Trophoblast cell (in vitro differentiated cells and primary cell): ENCODE measurements around the gene OR2A1. TPM values are rescaled to one million over a fixed set of nuclear protein-coding genes. Genes with fewer than 3 reads are reported as not detected.
"Not testable (repeated sequence)": the region's sequence is repeated elsewhere in the genome, so short reads cannot be mapped to it uniquely, and the experiment has no call there.

ENCODE experiments used
- DNase-seq, 2 donors: peaks; one replicate each; pipeline ENCODE4 v3.0.0-alpha.2; 2016
- H2AFZ ChIP-seq: 2 replicates; pipeline ENCODE4 v1.6.1; 2013; ENCODE audit warnings: low read length, moderate library complexity, mild to moderate bottlenecking; ENCODE audit not compliant: insufficient read depth, poor library complexity
- H2AK5ac ChIP-seq: 2 replicates; pipeline ENCODE4 v1.6.1; 2013; ENCODE audit warnings: mild to moderate bottlenecking, low read length
- H2BK120ac ChIP-seq: 2 replicates; pipeline ENCODE4 v1.6.1; 2013; ENCODE audit warnings: low read length, mild to moderate bottlenecking, moderate library complexity; ENCODE audit not compliant: insufficient read depth, poor library complexity
- H2BK12ac ChIP-seq: 2 replicates; pipeline ENCODE4 v1.6.1; 2013; ENCODE audit warnings: mild to moderate bottlenecking, low read length, moderate library complexity
- H2BK5ac ChIP-seq: 2 replicates; pipeline ENCODE4 v1.6.1; 2013; ENCODE audit warnings: low read length, low read depth, moderate library complexity, mild to moderate bottlenecking; ENCODE audit not compliant: poor library complexity
- H3K14ac ChIP-seq: 2 replicates; pipeline ENCODE4 v1.6.1; 2013; ENCODE audit warnings: mild to moderate bottlenecking, low read length
- H3K18ac ChIP-seq: 2 replicates; pipeline ENCODE4 v1.6.1; 2013; ENCODE audit warnings: mild to moderate bottlenecking, low read length
- H3K23ac ChIP-seq: 2 replicates; pipeline ENCODE4 v1.6.1; 2013; ENCODE audit warnings: low read length
- H3K27ac ChIP-seq: 2 replicates; pipeline ENCODE4 v1.5.1; 2013; ENCODE audit warnings: low read depth, mild to moderate bottlenecking, inconsistent platforms, low read length, moderate library complexity
- H3K27me3 ChIP-seq: 2 replicates; pipeline ENCODE4 v1.6.1; 2013; ENCODE audit warnings: inconsistent platforms, mild to moderate bottlenecking, low read length, moderate library complexity; ENCODE audit not compliant: insufficient read depth
- H3K36me3 ChIP-seq, 2 experiments: 1 replicate in 1 of 2; 2 replicates in 1 of 2; pipeline ENCODE4 v1.6.1; 2013; ENCODE audit warnings: low read length in 2 of 2, mild to moderate bottlenecking in 2 of 2, moderate library complexity in 1 of 2; ENCODE audit not compliant: insufficient read depth in 2 of 2, control insufficient read depth in 1 of 2
- H3K4ac ChIP-seq: 2 replicates; pipeline ENCODE4 v1.6.1; 2013; ENCODE audit warnings: low read depth, mild to moderate bottlenecking, low read length, moderate library complexity
- H3K4me1 ChIP-seq, 2 experiments: 1 replicate in 1 of 2; 2 replicates in 1 of 2; pipeline ENCODE4 v1.6.1; 2013; ENCODE audit warnings: low read length in 2 of 2, mild to moderate bottlenecking in 2 of 2, moderate library complexity in 1 of 2; ENCODE audit not compliant: insufficient read depth in 2 of 2, control insufficient read depth in 1 of 2
- H3K4me2 ChIP-seq: 2 replicates; pipeline ENCODE4 v1.6.1; 2013; ENCODE audit warnings: inconsistent platforms, mild to moderate bottlenecking, low read length, moderate library complexity
- H3K4me3 ChIP-seq: 2 replicates; pipeline ENCODE4 v1.5.1; 2013; ENCODE audit warnings: mild to moderate bottlenecking, low read depth, low read length, inconsistent platforms
- H3K79me1 ChIP-seq: one replicate; pipeline ENCODE4 v1.6.1; 2013; ENCODE audit warnings: low read length
- H3K79me2 ChIP-seq: 2 replicates; pipeline ENCODE4 v1.6.1; 2013; ENCODE audit warnings: low read length, mild to moderate bottlenecking; ENCODE audit not compliant: control insufficient read depth, insufficient read depth, poor library complexity
- H3K9ac ChIP-seq: 2 replicates; pipeline ENCODE4 v1.6.1; 2013; ENCODE audit warnings: mild to moderate bottlenecking, low read length
- H3K9me3 ChIP-seq: 2 replicates; pipeline ENCODE4 v1.6.1; 2013; ENCODE audit warnings: low read depth, mild to moderate bottlenecking, control low read depth, inconsistent platforms, low read length; ENCODE audit not compliant: insufficient read depth
- H4K12ac ChIP-seq: 2 replicates; pipeline ENCODE4 v1.6.1; 2013; ENCODE audit warnings: low read depth, mild to moderate bottlenecking, low read length, moderate library complexity
- H4K8ac ChIP-seq: 2 replicates; pipeline ENCODE4 v1.6.1; 2013; ENCODE audit warnings: low read depth, mild to moderate bottlenecking, low read length, moderate library complexity
- H4K91ac ChIP-seq: one replicate; pipeline ENCODE4 v1.6.1; 2013; ENCODE audit warnings: low read depth, mild to moderate bottlenecking, low read length, moderate library complexity
- WGBS: extraction: QIAGEN DNeasy Blood & Tissue Kit; methylation state at CpG from one replicate; pipeline ENCODE4 v1.1.7; 2013; ENCODE audit warnings: missing lambda C conversion rate; ENCODE audit not compliant: insufficient read length, insufficient coverage; ENCODE audit errors: extremely low coverage; 5-methylcytosine and 5-hydroxymethylcytosine counted together
- polyA plus RNA-seq: library from polyadenylated mRNA; stranded (reverse); fragments of 200-250 nt; gene quantifications from 2 replicates; pipeline ENCODE4 v1.2.3, GENCODE V29; 2013

Gene OR2A1, protein sequence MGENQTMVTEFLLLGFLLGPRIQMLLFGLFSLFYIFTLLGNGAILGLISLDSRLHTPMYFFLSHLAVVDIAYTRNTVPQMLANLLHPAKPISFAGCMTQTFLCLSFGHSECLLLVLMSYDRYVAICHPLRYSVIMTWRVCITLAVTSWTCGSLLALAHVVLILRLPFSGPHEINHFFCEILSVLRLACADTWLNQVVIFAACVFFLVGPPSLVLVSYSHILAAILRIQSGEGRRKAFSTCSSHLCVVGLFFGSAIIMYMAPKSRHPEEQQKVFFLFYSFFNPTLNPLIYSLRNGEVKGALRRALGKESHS
- polyA plus RNA-seq, result not detected in 2 replicates

DNA sequence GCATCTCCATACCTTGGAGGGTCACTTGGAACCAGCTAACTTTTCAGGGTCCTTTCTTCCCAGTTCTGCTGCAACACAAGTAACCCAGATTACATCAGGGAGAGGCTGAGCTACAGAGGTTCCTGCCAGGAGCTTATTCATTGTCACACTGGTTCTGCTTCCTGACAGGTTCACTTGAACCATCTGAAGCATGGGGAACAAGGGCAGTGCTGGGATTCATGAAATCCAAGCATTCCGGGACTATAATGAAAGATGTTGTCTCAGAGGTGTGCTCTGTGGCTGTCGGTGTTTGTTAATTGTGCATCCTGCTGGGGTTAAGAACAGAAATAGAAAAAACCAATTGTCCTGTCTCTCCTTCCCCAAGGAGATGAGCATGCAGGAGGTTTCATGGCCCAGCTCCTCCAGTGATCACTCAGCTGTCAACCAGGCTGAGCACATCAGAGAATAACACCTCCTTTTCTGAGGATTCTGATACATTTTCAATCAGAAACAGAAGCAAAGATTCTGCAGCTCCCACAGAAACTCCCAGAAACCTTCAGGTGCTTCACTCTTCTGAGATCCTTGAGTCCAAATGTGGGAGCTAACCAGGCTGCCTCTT, at the start of gene OR2A1:
TSS of gene OR2A1 (plus strand) at position 548 of the 598 bp plus-strand sequence. CDS start 5,706 bp downstream, outside the sequence.
- not testable (repeated sequence) for H3K9me3 ChIP-seq, H3K79me2 ChIP-seq, H3K27me3 ChIP-seq, H3K36me3 ChIP-seq, H4K8ac ChIP-seq, H2BK12ac ChIP-seq, H3K4me1 ChIP-seq, H3K14ac ChIP-seq, H3K27ac ChIP-seq, H2AK5ac ChIP-seq, H3K4me3 ChIP-seq, H3K18ac ChIP-seq, H3K9ac ChIP-seq, H3K4ac ChIP-seq, H3K4me2 ChIP-seq, H4K91ac ChIP-seq, DNase-seq, H2AFZ ChIP-seq, H4K12ac ChIP-seq, H3K23ac ChIP-seq, H2BK5ac ChIP-seq, H3K79me1 ChIP-seq, H2BK120ac ChIP-seq
- WGBS, result no CpG with 5 or more reads among the region's 2 CpGs

DNA sequence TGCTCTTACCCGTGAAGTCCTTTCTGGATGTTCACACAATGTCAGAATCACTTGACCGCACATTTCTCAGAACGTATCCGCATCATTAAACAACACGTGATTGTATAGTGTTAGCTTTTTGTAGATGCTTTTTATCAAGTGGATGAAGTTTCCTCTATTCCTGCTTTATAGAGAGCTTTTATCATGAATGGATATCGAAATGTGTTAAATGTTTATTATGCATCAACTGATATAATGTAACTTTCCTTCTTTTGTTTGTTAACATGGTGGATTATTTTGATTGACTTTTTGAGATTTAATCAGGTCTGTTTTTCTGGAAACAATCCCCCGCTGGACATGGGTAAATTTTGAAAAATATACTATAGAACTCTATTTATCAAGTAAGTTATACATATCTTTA, 47.5 kb upstream of the OR2A1 start, which contains the start of gene OR2A7:
TSS of gene OR2A7 (minus strand) at position 101 of the 400 bp plus-strand sequence. CDS start 5,164 bp downstream, outside the sequence.
- not testable (repeated sequence) for H3K9me3 ChIP-seq, H3K9ac ChIP-seq, H3K23ac ChIP-seq, H3K18ac ChIP-seq, H3K4me1 ChIP-seq, H3K79me1 ChIP-seq, H4K91ac ChIP-seq, H2AK5ac ChIP-seq, H2BK120ac ChIP-seq, H3K4ac ChIP-seq, H3K14ac ChIP-seq, H2BK5ac ChIP-seq, H2AFZ ChIP-seq, H4K8ac ChIP-seq, H3K79me2 ChIP-seq, H3K27me3 ChIP-seq, H3K36me3 ChIP-seq, H3K4me3 ChIP-seq, H3K27ac ChIP-seq, DNase-seq, H2BK12ac ChIP-seq, H4K12ac ChIP-seq, H3K4me2 ChIP-seq
- WGBS, result no CpG with 5 or more reads among the region's 7 CpGs

DNA sequence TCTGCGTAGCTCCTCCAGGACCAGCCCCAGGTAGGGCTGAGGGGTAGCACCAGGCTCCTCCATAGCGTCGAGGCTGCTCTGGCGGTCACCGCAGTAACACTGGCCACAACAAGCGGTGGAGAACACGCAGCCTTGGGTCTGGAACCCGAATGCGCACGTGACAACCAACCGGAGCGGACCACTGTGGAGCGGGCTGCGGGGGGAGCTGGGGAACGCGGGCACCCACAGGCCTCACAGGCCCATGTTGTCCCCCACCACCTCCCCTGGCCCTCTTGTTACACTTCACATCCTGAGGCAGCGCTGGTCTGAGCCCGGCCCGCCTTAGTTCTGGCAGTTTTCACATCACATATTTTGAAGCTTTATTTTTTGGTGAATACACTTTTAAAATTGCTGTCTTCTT, 43.0 kb upstream of the OR2A1 start, which contains the start of gene CTAGE8:
TSS of gene CTAGE8 (minus strand) at position 101 of the 400 bp plus-strand sequence. CDS start at position 63, 38 bp downstream.
- not testable (repeated sequence) for DNase-seq, H3K79me2 ChIP-seq, H4K91ac ChIP-seq, H2AFZ ChIP-seq, H2BK12ac ChIP-seq, H3K4me2 ChIP-seq, H3K27ac ChIP-seq, H3K79me1 ChIP-seq, H3K18ac ChIP-seq, H4K12ac ChIP-seq, H2BK5ac ChIP-seq, H3K4me3 ChIP-seq, H3K9me3 ChIP-seq, H3K27me3 ChIP-seq, H3K4me1 ChIP-seq, H2BK120ac ChIP-seq, H2AK5ac ChIP-seq, H3K4ac ChIP-seq, H4K8ac ChIP-seq, H3K36me3 ChIP-seq, H3K14ac ChIP-seq, H3K9ac ChIP-seq, H3K23ac ChIP-seq
- WGBS, result no CpG with 5 or more reads among the region's 19 CpGs

DNA sequence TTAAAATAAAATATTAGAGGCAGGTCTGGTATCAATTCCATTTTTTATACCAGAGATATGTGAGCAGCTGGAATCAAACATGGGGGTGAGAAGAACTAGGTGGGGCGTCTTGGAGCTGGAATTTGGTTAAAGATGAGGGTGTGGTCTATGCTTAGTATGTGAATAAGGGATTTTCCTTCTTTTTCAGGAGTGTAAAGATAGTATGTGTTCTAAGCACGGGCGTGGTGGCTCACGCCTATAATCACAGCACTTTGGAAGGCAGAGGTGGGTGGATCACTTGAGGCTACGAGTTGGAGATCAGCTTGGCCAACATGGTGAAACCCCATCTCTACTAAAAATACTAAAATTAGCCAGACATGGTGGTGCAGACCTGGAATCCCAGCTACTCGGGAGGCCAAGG, 36.9 kb upstream of the OR2A1 start:
- not testable (repeated sequence) for H3K9me3 ChIP-seq, H2BK5ac ChIP-seq, H3K36me3 ChIP-seq, H2BK120ac ChIP-seq, H2AK5ac ChIP-seq, H3K27ac ChIP-seq, H4K91ac ChIP-seq, H3K23ac ChIP-seq, H3K9ac ChIP-seq, H3K79me1 ChIP-seq, H3K18ac ChIP-seq, H3K14ac ChIP-seq, H4K8ac ChIP-seq, H3K79me2 ChIP-seq, H3K4ac ChIP-seq, H2AFZ ChIP-seq, H3K4me1 ChIP-seq, DNase-seq, H3K27me3 ChIP-seq, H3K4me2 ChIP-seq, H4K12ac ChIP-seq, H2BK12ac ChIP-seq, H3K4me3 ChIP-seq
- no CpG with 5 or more reads among the region's 6 CpGs for WGBS
